B cell (primary cell): Measurements from ENCODE around the gene PXDC1.

Experiments
- EZH2 ChIP-seq: IDR thresholded peaks from 2 replicates; pipeline ENCODE4 v1.6.1; 2012; ENCODE audit warnings: borderline replicate concordance, low read depth, mild to moderate bottlenecking, moderate library complexity, low read length; ENCODE audit not compliant: insufficient read depth, poor library complexity, severe bottlenecking
- TF ChIP-seq, protein P1 (sequence below): fragments of 200-600 bp; IDR thresholded peaks from one replicate; pipeline ENCODE4 v1.8.0; 2022; ENCODE audit warnings: antibody characterized with exemption, mild to moderate bottlenecking

- TF ChIP-seq, protein P1, sequence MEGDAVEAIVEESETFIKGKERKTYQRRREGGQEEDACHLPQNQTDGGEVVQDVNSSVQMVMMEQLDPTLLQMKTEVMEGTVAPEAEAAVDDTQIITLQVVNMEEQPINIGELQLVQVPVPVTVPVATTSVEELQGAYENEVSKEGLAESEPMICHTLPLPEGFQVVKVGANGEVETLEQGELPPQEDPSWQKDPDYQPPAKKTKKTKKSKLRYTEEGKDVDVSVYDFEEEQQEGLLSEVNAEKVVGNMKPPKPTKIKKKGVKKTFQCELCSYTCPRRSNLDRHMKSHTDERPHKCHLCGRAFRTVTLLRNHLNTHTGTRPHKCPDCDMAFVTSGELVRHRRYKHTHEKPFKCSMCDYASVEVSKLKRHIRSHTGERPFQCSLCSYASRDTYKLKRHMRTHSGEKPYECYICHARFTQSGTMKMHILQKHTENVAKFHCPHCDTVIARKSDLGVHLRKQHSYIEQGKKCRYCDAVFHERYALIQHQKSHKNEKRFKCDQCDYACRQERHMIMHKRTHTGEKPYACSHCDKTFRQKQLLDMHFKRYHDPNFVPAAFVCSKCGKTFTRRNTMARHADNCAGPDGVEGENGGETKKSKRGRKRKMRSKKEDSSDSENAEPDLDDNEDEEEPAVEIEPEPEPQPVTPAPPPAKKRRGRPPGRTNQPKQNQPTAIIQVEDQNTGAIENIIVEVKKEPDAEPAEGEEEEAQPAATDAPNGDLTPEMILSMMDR: no peak
- TF ChIP-seq EZH2: no peak
Observed at GRCh38 chr6:3785745-3786098, 34.2 kb upstream of the PXDC1 start.
